GM18508 (cell line): Measurements from ENCODE around the gene FOXF2.

ENCODE experiments used
- ATAC-seq: cut with Tn5 transposase; IDR thresholded peaks from one replicate; pipeline ENCODE4 v1.9.1; 2021; ENCODE audit warnings: moderate number of reproducible peaks; ENCODE audit not compliant: insufficient read depth, unreplicated experiment

The FOXF2 gene

DNA sequence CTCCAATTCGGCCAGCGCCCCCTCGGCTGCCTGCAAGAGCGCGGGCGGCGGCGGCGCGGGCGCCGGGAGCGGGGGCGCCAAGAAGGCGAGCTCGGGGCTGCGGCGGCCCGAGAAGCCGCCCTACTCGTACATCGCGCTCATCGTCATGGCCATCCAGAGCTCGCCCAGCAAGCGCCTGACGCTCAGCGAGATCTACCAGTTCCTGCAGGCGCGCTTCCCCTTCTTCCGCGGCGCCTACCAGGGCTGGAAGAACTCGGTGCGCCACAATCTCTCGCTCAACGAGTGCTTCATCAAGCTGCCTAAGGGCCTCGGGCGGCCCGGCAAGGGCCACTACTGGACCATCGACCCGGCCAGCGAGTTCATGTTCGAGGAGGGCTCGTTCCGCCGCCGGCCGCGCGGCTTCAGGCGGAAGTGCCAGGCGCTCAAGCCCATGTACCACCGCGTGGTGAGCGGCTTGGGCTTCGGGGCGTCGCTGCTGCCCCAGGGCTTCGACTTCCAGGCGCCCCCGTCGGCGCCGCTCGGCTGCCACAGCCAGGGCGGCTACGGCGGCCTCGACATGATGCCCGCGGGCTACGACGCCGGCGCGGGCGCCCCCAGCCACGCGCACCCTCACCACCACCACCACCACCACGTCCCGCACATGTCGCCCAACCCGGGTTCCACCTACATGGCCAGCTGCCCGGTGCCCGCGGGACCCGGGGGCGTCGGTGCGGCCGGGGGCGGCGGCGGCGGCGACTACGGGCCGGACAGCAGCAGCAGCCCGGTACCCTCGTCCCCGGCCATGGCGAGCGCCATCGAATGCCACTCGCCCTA, 963 bp downstream of the FOXF2 start:
- ATAC-seq: no peak

DNA sequence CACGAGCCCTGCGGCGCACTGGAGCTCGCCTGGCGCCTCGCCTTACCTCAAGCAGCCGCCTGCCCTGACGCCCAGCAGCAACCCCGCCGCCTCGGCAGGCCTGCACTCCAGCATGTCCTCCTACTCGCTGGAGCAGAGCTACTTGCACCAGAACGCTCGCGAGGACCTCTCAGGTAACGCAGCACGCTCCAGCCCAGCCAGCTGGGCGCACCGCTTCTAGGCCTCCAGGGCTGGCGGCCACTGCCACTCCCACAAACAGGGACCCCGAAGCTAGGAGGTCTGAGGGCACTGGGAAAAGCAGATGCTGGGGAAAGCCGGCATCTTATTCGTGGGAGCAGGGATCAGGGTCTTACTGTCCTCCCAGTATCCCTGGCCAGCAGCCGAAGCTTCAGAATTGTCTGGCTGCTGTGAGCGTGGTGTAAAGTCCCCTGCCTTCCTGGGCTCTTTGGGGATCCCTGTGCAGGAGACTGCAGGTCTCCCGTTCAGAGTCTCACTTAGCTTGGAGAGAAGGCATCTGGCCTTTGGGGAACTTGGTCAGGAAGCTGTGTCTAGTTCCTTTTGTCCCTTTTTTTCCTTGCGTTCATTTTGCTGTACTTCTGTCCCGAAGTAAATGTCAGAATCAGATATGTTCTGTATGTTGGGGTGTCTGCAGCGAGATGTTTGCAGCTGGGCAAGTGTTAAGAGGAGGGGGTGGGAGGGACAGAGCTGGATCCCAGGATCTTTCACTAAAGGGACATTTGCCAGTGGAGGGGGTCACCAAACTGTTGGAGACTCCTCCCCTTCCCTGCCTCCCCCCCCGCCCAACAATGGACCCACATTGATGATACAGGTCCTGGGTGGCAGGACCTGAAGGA, 1.8 kb downstream of the FOXF2 start:
- ATAC-seq: no peak

DNA sequence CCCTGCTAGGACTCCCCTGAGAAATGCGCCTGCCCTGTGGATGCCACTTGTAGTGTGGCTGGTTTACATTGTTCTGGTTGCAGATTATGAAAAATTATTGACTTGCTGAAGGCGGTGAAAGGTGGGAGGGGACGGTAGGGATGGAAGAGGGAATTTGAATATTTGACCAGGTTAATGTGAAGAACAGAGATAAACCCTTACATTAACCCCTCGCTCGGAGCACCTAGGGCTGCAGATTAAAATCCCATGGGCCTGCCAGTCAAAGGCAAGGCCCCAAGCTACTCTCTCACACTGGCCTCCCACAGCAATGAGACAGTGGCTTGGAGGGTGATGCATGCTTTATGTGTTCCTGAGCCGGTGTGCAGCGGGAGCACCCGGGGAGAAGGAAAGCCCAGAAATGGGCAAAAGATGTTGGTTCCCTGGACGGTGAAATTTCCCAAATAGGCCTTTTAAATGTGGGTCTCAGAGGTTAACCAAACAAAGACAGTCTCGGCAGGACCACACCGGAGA, 2.5 kb downstream of the FOXF2 start:
- no peak for ATAC-seq

DNA sequence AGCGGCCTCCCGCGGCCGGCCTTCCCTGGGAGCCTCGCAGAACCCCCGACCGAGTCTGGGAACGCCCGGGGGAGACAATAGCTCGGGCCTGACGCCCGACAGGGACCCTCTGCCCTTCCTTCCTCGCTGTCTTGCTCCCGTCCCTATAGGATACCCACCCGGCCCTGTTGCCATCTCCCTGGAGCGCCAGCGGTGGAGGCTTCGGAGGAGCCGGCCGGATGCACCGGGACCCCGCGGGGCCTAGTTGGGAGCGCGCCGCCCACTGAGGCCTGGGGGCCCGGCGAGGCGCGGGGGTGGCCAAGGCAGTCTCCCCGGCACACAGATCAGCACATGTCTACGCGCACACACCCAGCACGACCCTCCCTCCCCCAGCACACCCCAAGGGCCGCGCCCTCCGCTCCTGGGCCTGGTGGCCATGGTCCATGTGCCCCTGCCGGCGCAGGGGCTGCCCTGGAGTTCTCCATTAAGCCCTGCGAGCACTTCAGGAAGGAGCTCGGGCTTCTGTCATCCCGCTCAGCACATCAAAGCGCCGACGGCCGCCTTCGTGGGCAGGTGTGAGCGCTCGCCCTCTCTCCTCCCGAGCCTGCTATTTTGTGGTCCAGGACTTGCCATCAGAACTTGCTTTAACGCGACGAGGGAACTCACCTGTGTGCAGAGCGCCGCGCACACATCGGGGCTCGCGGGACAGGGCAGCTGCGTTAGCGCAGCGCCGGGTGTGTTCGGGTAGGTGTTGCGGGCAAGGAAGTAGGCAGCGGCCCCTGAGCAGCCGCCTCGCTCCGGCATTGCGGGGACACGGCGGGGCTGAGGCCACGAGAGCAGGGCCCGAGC, 3.7 kb downstream of the FOXF2 start:
- ATAC-seq: no peak

DNA sequence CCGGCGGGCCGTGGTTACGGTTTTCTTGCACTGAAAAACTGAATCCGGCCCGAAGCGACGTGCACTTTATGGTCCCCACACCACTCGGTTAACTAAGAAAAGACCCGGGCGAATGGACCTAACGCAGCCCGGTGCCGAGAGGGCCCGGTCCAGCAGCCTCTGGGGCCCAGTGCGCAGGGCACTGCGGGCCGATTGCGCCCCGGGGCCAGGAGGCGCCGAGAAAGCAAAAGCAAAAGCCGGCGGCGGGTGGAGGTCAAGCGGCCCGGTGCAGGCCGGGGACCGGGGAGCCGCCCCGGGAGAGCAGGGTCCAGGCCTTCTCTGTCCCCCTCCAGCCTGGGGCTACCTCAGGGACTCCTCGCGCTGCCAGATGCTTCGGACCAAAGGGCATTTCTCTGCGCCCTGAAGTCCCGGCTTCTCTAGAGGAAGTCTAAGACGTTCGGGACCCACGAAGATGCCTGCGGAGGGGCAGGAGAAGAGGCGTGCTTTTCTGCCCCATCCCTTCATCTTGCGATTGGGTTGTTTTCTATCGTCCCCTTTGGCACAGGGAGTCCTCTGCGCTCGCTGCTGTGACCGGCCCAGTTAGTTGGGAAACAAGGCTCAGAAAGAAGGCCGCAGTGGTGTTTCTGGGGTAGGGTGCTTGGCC, 4.4 kb downstream of the FOXF2 start:
- ATAC-seq: no peak

DNA sequence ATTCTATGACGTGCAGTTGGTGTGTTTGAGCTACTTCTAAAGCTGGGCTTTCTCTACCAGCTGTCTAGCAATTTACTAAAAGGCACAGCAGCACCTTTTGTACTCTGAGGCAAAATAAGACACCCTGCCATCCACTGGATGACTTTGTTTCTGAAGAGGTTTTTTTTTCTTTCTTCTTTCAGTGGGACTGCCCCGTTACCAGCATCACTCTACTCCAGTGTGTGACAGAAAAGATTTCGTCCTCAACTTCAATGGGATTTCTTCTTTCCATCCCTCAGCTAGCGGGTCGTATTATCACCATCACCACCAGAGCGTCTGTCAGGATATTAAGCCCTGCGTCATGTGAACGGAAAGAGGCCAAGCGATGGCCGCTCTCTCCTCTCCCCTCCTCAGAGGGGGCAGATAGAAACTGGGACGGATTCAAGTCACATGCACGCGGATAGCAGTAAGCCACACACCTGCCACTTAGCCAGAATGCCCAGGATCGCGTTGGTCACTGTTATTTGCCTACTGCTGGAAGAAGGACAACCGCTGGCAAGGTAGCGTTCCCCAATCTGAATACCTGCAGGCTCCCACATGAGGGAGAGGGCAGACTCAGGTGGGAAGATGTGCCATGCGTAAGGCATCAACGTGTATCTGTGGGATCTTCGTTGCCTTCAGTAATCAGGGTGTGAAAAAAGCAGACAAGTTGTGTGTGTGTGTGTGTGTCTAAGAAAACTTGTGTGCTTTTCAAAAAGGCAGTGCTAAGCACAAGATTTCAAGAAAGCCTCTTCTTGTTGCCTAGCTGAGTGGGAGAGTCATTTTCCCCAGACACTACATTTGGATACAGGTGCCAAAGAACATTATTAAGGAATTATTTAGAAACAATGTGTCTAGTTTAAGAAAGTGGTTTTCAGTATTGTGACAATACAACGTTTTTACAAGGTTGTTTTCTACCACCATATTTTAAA, 5.4 kb downstream of the FOXF2 start:
- no peak for ATAC-seq

DNA sequence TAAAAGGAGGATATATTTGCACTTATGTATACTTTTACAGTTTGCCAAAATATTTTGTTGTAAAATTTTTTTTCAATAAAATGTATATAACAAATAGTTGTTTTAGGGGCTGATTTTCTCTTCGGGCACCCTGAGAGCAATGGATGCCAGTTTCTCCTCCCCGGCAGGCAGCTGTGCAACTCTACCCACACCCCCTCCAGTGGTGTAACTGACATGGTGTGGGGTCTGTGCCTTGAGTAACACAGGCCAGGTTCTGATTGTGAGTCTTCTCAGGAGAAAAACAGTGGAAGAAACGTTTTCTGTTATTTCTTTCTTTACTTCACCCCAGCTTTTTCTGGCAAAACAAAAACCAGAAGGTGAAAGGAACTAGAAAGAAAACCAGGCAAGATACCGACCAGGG, 6.1 kb downstream of the FOXF2 start:
- no peak for ATAC-seq

DNA sequence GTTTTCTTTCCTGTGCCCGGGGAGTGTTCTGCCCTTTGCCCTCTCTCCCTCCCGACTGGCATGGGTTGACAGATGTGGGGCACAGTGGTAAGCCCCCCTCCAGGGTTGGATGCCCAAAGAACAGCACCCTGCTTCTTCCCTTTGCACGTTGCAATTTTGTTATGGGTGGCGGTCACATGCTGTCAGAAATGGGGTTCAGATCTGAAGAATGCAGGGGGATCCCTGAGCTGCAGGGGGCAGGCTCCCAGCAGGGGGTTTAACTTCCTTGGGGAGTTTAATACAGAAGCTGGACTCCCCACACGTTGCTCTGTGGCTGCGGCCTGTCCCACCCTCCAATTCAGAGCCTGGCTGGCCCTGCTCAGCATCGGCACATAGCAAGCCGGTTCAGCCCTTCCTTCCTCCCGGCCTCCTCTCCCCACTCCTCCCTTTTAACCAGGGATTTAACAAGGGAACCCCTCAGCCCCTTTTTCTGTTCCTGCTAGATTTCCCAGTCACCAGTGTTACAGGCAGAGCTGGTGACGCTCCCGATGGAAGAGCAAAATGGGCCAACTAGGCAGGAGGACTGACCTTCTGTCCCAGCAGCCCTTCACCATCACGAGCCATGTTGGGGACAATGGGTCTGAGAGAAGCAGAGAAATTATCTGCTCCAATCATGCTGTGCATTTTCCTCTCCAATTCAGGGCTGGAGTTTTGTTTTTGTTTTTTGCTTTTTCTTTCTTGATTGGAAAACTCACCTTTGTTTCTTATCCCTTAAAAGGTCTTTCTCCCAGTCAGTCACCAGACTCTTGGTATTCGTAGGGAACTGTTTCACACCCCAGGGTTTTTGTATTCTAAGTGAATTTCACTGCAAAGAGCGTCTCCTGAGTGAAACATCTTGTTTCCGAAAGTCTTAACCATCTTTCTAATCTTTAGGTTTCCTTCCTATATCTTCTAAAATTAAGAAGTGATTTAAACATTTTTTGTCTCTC, 6.8 kb downstream of the FOXF2 start:
- no peak for ATAC-seq

DNA sequence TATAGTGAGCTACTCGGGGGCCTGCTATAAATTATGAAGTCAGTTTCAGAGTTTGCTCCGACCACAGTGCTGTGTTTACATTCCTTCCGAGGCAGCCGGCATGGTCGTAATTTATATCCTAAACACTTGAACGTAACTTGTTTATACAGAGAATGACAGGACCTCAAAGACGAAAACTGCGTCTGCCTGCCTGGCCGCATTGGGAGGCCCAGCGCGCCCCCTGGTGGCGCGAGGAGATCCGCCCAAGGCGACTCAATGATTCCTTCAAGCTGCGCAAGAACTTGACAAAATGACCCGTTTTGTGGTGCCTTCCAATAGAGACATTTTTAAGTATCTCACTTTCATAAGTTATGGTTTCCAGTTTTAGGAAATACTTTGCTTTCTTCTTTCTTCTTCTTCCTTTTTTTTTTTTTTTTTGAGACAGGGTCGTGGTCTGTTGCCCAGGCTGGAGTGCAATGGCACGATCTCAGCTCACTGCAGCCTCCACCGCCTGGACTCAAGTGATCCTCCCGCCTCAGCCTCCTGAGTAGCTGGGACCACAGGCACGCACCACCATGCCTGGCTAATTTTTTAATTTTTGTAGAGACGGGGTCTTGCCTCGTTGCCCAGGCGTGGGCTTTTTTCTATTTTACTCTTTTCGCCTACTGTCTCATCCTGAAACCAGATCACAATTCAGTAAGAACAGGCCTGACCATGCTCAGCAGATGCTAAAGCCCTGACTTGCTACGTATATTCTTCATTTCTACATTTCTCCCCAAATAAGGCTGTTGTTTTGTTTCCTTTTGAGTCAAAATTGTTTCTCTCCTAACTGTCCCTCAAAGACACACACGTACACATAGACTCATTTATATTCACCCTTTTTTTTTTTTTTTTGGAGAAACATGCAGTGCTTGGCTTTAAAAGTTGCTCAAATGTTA, 7.8 kb downstream of the FOXF2 start:
- no peak for ATAC-seq

DNA sequence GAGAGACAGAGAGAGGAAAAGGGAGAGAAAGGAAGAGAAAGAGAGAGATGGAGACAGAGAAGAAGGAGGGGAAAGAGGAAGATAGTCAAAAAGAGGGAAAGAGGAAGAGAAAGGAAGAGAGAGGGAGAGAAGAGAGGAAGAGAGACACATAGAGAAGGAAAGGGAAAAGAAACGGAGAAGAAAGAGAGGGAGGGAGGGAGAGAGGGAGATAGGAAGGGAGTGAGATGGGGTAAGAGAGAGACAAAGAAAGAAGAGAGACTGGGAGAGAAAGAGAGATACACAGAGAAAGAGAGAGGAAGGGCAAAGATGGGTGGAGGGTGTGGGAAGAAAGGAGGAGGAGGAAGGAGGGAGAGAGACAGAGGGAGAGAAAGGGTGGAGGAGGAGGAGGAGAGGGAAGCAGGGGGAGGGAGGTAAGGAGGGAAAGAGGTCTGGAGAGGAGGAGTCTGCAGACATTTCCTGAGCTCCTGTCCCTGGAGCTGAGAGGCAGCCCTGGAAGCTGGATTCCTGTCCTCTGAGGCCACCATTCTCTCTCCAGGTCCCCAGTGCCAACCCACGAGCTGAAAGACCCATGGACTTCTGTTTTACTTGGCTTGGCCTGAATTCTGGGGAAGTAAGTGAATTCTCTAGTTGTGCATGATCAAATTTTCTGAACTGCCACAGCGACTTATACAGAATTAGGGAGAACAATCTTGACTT, 9.9 kb downstream of the FOXF2 start:
- no peak for ATAC-seq

DNA sequence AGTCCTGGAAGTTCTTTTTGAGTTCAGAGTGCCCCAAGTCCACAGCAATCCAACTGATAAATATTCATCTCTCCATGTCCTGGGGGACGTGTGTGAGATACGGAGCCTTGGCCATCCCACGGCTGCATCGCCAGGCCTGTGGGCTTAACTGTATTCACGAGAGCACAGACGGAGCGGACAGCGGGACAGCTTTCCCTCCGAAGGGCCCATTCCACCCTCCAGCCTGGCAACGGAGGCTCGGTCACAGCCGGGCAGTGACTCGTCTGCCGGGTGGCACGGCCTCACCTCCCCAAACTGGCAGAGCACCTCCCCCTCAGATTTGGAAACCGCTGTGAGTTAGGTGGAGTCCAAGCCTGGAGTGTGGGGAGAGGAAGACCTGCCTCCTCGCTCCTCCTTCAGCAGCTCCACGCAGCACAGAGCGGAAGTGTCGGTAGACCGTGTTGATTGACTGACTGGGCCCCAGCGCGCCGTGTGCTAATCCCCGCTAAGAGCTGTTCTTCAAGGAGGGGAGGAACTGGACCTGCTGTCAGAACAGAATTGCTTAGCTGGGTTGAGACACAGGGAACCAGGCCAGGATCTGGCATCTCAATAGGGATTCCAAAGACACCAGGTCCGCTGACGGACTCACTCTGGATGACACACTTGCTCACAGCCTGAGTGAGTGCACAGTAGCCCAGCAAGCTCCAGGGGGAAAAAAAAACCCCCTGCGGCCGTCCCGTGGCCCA, 10.9 kb downstream of the FOXF2 start:
- ATAC-seq: no peak

DNA sequence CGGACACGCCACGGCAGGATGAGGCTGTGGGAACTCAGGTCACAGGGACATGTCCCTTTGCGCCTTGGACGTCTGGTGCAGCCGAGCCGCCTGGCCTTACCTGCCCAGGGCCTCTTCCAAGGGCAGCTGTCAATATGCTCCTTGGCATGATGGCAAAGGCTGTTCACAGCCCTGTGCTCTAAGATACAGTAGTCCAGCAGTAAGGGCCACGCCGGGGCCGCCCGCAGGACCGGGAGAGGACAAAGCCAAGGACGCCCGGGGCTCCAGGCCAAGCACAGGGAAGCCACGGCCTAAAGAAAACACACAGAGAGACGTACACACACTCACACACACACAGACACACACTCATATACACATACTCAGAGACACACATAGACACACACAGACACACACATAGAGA, 13.0 kb downstream of the FOXF2 start:
- no peak for ATAC-seq

DNA sequence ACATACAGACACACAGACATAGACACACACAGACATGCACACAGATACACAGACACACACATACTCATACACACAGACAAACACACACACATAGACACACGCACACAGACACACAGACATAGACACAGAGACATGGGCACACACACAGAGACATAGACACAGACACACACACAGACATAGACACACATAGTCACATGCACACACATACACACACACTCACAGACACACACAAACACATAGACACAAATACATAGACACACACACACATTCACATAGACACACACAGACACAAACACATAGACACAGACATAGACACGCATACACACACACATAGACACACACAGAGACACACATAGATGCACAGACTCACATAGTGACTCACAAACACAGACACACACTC, 13.5 kb downstream of the FOXF2 start:
- no peak for ATAC-seq

DNA sequence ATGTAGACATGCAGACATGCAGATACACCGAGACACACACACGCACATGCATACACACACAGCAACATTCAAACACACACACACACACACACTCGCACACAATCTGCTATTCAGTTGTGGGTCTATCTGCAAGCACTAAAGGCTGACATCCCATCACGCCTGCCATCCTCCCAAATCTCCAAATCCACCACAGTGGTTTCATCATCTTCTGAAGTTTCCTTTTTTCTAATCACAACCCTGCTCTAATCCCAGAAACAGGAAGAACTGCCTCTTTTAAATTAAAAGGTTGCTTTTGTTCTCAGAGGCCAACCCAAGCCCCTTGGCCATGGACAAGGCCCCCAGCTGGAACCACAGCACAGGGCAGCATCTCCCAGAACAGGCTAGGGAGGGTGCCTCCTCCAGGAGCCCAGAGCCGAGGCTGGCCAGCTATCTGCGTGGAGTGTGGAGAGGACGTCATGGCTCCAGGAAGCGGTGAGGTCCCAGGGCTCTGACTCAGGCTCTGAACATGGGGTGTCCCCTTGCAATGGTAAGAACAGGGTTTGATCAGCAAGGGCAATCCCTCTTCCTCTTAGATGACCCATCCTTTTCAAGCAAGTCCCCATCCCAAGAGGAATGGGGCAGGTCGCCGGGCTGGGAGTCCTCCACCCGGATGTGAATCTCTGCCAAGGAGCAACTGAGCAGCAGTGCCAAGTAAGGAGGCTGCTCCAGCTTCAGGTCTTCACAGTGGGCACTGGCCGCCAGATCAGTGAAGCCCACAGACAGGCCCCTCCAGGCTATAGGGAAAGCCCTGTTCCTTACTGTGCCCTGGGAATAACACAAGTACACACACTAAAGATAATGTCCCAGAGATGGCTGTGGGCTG, 14.7 kb downstream of the FOXF2 start:
- ATAC-seq: no peak

DNA sequence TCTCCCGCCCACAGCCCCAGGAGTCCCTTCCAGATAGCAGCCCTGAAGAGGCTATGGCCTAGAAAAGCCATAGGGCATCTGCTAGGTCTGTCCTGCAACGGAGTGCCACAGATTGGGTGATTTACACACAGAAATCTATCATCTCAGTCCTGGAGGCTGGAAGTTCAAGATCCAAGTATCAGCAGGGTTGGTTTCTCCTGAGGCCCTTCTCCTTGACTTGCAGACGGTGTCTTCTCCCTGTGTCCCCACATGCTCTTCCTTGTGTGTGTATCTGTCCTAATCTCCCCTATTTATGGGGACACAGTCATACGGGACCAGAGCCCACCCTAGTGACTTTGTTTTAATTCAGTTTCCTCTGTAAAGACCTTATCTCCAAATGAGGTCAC, 15.3 kb downstream of the FOXF2 start:
- no peak for ATAC-seq
